A549 treated with Mapracorat at 1 μM for 4 hours (cell line): ENCODE data around the gene RAC2. TPM values are rescaled to one million over a fixed set of nuclear protein-coding genes. Genes with fewer than 3 reads are reported as not detected.

Source experiments
- total RNA-seq: library from RNA; stranded (reverse); fragments of 200-300 nt; extraction: Qiagen RNA extraction; gene quantifications from 5 replicates; pipeline ENCODE4 v1.2.3, GENCODE V29; 2022

The RAC2 gene
- total RNA-seq: 0.20 to 0.29 TPM (median 0.28 TPM) in 3 of 5 replicates, not detected in the others

GRCh38 chr22:37244114-37244921 lies at the start of gene RAC2:
Gene RAC2 (minus strand): TSS chr22:37244269. CDS start chr22:37244148, 121 bp downstream.

DNA sequence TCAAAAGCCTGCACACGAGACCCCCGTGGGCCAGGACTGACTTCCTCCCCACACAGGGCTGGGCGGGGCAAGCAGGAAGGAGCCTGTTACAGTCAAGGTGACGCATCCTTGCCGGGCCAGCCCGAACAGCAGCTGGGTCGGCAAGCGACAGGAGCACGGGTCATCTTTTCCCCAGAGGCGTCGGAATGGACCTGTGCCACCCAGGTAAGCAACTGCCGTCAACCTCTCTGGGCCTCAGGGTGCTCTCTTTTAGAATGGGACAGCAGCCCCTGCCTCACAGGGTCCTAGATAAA lies 38.3 kb upstream of the RAC2 start, which contains the start of gene CYTH4:
CYTH4 (plus strand) TSS at position 124 of the 293 bp plus-strand sequence; CDS start at position 186, 62 bp downstream.

DNA sequence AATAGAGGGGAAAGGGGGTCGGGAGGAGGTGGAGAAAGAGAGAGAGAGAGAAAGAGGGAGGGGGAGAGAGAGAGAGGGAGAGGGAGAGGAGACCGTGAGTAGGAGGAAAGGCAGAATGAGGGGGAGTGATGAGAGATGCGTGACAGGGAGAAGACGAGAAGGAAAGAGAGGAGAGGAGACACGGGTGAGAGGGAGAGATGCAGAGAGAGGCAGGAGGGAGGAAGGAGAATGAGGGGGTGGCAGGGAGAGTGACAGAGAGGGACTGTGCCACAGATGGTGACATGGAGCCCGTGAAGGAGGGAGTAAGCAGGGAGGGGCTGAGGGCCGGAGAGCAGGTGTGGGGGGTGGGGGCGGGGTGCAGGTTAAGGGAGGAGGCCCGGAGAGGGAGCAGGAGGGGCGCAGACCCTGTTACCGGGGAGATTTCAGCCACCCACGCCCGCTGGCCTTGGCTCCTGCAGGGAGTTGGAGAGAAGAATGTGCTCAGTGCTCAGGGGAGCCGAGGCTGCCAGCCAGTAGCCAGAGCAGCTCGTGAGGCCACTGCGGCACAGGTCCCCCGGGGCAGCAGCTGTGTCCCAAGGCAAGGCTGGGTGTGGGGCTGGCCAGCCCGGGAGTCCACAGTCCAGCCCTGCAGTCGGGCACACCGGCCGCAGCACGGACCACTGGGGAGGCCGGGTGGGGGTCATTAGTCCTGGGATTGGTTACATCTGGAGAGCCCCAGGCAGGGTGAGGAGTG lies 31.7 kb downstream of the RAC2 start, which contains the start of gene SSTR3:
SSTR3 (minus strand) TSS at position 304 of the 733 bp plus-strand sequence. CDS start 4,674 bp downstream, outside the sequence.

DNA sequence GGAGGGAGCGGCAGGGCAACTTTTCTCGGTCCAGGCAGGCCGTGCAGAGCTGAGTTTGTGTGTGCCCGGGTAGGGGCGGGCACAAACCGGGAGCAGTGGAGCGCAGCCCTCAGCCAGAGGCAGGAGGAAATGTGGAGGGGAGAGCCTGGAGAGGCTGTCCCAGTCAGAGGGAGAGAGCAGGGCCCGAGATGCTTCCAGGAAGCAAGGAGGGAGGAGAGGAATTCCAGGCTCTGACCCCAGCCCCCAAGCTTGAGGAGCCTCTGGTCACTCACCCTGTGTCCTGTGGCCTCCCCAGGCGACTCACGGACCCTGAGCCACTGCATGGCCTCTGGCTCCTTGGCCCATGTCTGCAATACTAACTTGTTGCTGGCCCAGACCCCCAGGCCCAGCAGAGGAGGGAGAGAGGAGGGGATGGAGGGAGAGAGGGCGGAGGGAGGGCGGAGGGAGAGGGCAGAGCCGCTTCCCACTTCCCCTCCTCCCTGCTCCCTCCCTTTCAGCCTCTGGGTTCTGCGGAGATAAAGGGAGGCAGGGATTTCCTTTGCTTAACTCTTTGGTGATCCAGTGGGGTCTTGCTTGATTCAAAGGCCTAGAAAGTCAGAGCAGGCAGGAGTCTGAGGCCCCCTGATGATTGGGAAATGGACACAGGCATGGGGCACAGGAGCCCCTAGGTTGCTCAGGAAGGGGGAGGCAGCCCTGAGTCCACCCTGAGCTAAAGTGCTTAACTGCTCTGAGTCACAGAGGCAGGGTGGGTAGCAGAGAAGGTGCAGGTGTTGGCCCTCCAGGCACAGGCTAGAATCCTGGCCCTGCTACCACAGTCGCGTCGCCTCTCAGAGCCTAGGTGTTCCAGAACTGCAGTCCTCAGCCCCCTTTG lies 55.9 kb downstream of the RAC2 start, which contains the start of gene C1QTNF6:
C1QTNF6 (minus strand) TSS at position 357 of the 871 bp plus-strand sequence; CDS start at position 323, 34 bp downstream.

Other genes starting within 250 kb of the RAC2 start
- 41.6 to 62.5 TPM (median 56.2 TPM) in 5 replicates for gene TST, start 224.8 kb downstream of the RAC2 start, total RNA-seq
- 42.6 to 76.6 TPM (median 74.9 TPM) in 5 replicates for gene MPST, start 224.5 kb downstream of the RAC2 start, total RNA-seq
- 19.0 to 28.3 TPM (median 26.2 TPM) in 5 replicates for gene KCTD17, start 192.5 kb downstream of the RAC2 start, total RNA-seq
- gene TMPRSS6, start 134.6 kb downstream of the RAC2 start, total RNA-seq: 0.05 TPM in 1 of 5 replicates, not detected in the others
- 0.03 to 0.13 TPM (median 0.07 TPM) in 4 of 5 replicates, not detected in the other for gene IL2RB, start 94.4 kb downstream of the RAC2 start, total RNA-seq
- 9.1 to 13.4 TPM (median 12.2 TPM) in 5 replicates for gene C1QTNF6, start 56.0 kb downstream of the RAC2 start, total RNA-seq
- not detected in 5 replicates for gene SSTR3, start 31.8 kb downstream of the RAC2 start, total RNA-seq
- 0.38 to 0.73 TPM (median 0.56 TPM) in 5 replicates for gene CYTH4, start 38.2 kb upstream of the RAC2 start, total RNA-seq
- gene ELFN2, start 183.2 kb upstream of the RAC2 start, total RNA-seq: 3.9 to 7.0 TPM (median 6.4 TPM) in 5 replicates
- gene MFNG, start 242.1 kb upstream of the RAC2 start, total RNA-seq: 1.2 to 2.7 TPM (median 1.9 TPM) in 5 replicates